GDM1 (cell line): ENCODE data around the gene DDX54.
A peak's percentile ranks its signal among the peaks of the same experiment; 100 is the strongest.
"Not testable (repeated sequence)": the region's sequence is repeated elsewhere in the genome, so short reads cannot be mapped to it uniquely, and the experiment has no call there.

ENCODE experiments used
- DNase-seq: peaks from one replicate; lab custom pipeline; 2025; lab: John Stamatoyannopoulos, UW

Gene DDX54

GRCh38 chr12:113161415-113162016, 23.8 kb downstream of the DDX54 start:
- DNase-seq, result no peak

GRCh38 chr12:113159937-113160336, 25.3 kb downstream of the DDX54 start:
- no peak for DNase-seq

- no peak for DNase-seq
Measured at GRCh38 chr12:113158439-113159203, 26.7 kb downstream of the DDX54 start.

GRCh38 chr12:113157218-113157859, 27.9 kb downstream of the DDX54 start:
- DNase-seq, result no peak

GRCh38 chr12:113155646-113156045, 29.6 kb downstream of the DDX54 start:
- DNase-seq, result no peak

GRCh38 chr12:113155060-113155459, 30.2 kb downstream of the DDX54 start:
- DNase-seq, result no peak

- no peak for DNase-seq
Measured at GRCh38 chr12:113154351-113154973, 30.8 kb downstream of the DDX54 start.

GRCh38 chr12:113152835-113153814, 32.2 kb downstream of the DDX54 start:
- peak; percentile 82 for DNase-seq

GRCh38 chr12:113152196-113152834, 33.0 kb downstream of the DDX54 start:
- no peak for DNase-seq

- DNase-seq, result no peak
Measured at GRCh38 chr12:113151655-113152054, 33.6 kb downstream of the DDX54 start.

GRCh38 chr12:113149361-113150150, 35.7 kb downstream of the DDX54 start, which contains the start of gene CFAP73:
Gene CFAP73, plus strand, starts transcription at chr12:113149724. Its CDS starts 134 bp downstream, at chr12:113149858.
- DNase-seq, result no peak

GRCh38 chr12:113146999-113147398, 38.3 kb downstream of the DDX54 start:
- DNase-seq, result no peak

- DNase-seq, result no peak
Measured at GRCh38 chr12:113145720-113146551, 39.3 kb downstream of the DDX54 start.

- DNase-seq, result no peak
Measured at GRCh38 chr12:113144806-113145205, 40.5 kb downstream of the DDX54 start.

- DNase-seq, result no peak
Measured at GRCh38 chr12:113143959-113144358, 41.3 kb downstream of the DDX54 start.

GRCh38 chr12:113142886-113143332, 42.4 kb downstream of the DDX54 start:
- peak; percentile 58 for DNase-seq

- DNase-seq, result no peak
Measured at GRCh38 chr12:113142173-113142885, 42.9 kb downstream of the DDX54 start.

GRCh38 chr12:113141716-113142115, 43.6 kb downstream of the DDX54 start:
- not testable (repeated sequence) for DNase-seq
